CD4-positive, alpha-beta T cell treated with Interleukin-6 at 100 ng/mL for 8 hours (primary cell): ENCODE results near the gene AKAP13.
A peak's percentile ranks its signal among the peaks of the same experiment; 100 is the strongest.
"Not testable (repeated sequence)": the region's sequence is repeated elsewhere in the genome, so short reads cannot be mapped to it uniquely, and the experiment has no call there.

Experiments
- DNase-seq: peaks from one replicate; pipeline ENCODE4 v3.0.0-alpha.2; 2020; ENCODE audit warnings: mixed read lengths, low spot score

AKAP13 gene

GRCh38 chr15:85665677-85666076 is 285.3 kb downstream of the AKAP13 start:
- DNase-seq = not testable (repeated sequence)

- peak; percentile 73 for DNase-seq
Measured at GRCh38 chr15:85667491-85668424, 287.4 kb downstream of the AKAP13 start.

GRCh38 chr15:85671156-85671555 is 290.8 kb downstream of the AKAP13 start:
- no peak for DNase-seq

- DNase-seq = no peak
Measured at GRCh38 chr15:85672332-85673084, 292.1 kb downstream of the AKAP13 start.

GRCh38 chr15:85673326-85673725 is 292.9 kb downstream of the AKAP13 start:
- DNase-seq = no peak

GRCh38 chr15:85676342-85677098 is 296.1 kb downstream of the AKAP13 start:
- DNase-seq = no peak

- DNase-seq = no peak
Measured at GRCh38 chr15:85679231-85679630, 298.8 kb downstream of the AKAP13 start.

- no peak for DNase-seq
Measured at GRCh38 chr15:85681386-85681785, 301.0 kb downstream of the AKAP13 start.

- DNase-seq = no peak
Measured at GRCh38 chr15:85684174-85684710, 303.8 kb downstream of the AKAP13 start.

- no peak for DNase-seq
Measured at GRCh38 chr15:85685356-85685755, 305.0 kb downstream of the AKAP13 start.

GRCh38 chr15:85687329-85687728 is 306.9 kb downstream of the AKAP13 start:
- DNase-seq = no peak

GRCh38 chr15:85688711-85689110 is 308.3 kb downstream of the AKAP13 start:
- peak; percentile 34 for DNase-seq

GRCh38 chr15:85689729-85690128 is 309.3 kb downstream of the AKAP13 start:
- peak; percentile 75 for DNase-seq

- peak; percentile 44 for DNase-seq
Measured at GRCh38 chr15:85690561-85691231, 310.3 kb downstream of the AKAP13 start.

GRCh38 chr15:85691350-85692240 is 311.2 kb downstream of the AKAP13 start:
- peak; percentile 26 for DNase-seq

GRCh38 chr15:85692321-85692720 is 311.9 kb downstream of the AKAP13 start:
- no peak for DNase-seq

GRCh38 chr15:85692873-85693272 is 312.5 kb downstream of the AKAP13 start:
- peak; percentile 53 for DNase-seq

- no peak for DNase-seq
Measured at GRCh38 chr15:85693277-85693676, 312.9 kb downstream of the AKAP13 start.

- DNase-seq = no peak
Measured at GRCh38 chr15:85694091-85694490, 313.7 kb downstream of the AKAP13 start.

- DNase-seq = no peak
Measured at GRCh38 chr15:85700767-85701166, 320.4 kb downstream of the AKAP13 start.
